CD4-positive, alpha-beta T cell treated with Interleukin-15 for 4 hours (primary cell): Measurements from ENCODE around the gene CCZ1B.
"Not testable (repeated sequence)": the region's sequence is repeated elsewhere in the genome, so short reads cannot be mapped to it uniquely, and the experiment has no call there.

ENCODE experiments used
- DNase-seq: peaks from one replicate; pipeline ENCODE4 v3.0.0-alpha.2; 2020; ENCODE audit warnings: low spot score

The CCZ1B gene

GRCh38 chr7:6831018-6831725 is 5.1 kb upstream of the CCZ1B start:
- no peak for DNase-seq

- DNase-seq = not testable (repeated sequence)
These were observed 4.0 kb upstream of the CCZ1B start for GRCh38 chr7:6830026-6830425.

- DNase-seq = not testable (repeated sequence)
These were observed 3.5 kb upstream of the CCZ1B start for GRCh38 chr7:6829616-6830015.

- DNase-seq = not testable (repeated sequence)
These were observed 1.1 kb upstream of the CCZ1B start for GRCh38 chr7:6827180-6827579.

- not testable (repeated sequence) for DNase-seq
These were observed 594 bp downstream of the CCZ1B start for GRCh38 chr7:6825236-6826125.

- DNase-seq = not testable (repeated sequence)
These were observed 4.5 kb downstream of the CCZ1B start for GRCh38 chr7:6821622-6822021.

- DNase-seq = not testable (repeated sequence)
These were observed 10.6 kb downstream of the CCZ1B start for GRCh38 chr7:6815470-6815869.

- DNase-seq = not testable (repeated sequence)
These were observed 13.1 kb downstream of the CCZ1B start for GRCh38 chr7:6813011-6813410.

GRCh38 chr7:6807959-6808358 is 18.1 kb downstream of the CCZ1B start:
- DNase-seq = not testable (repeated sequence)

GRCh38 chr7:6807393-6807918 is 18.6 kb downstream of the CCZ1B start:
- not testable (repeated sequence) for DNase-seq

GRCh38 chr7:6800331-6800730 is 25.7 kb downstream of the CCZ1B start:
- DNase-seq = not testable (repeated sequence)

GRCh38 chr7:6799887-6800286 is 26.2 kb downstream of the CCZ1B start:
- DNase-seq = not testable (repeated sequence)

- DNase-seq = not testable (repeated sequence)
These were observed 28.0 kb downstream of the CCZ1B start for GRCh38 chr7:6798047-6798446.

GRCh38 chr7:6797218-6797617 is 28.9 kb downstream of the CCZ1B start:
- not testable (repeated sequence) for DNase-seq

GRCh38 chr7:6794276-6794675 is 31.8 kb downstream of the CCZ1B start:
- not testable (repeated sequence) for DNase-seq

GRCh38 chr7:6792113-6792872 is 33.8 kb downstream of the CCZ1B start:
- DNase-seq = not testable (repeated sequence)

GRCh38 chr7:6789353-6789752 is 36.7 kb downstream of the CCZ1B start:
- not testable (repeated sequence) for DNase-seq

GRCh38 chr7:6781581-6781980 is 44.5 kb downstream of the CCZ1B start:
- DNase-seq = not testable (repeated sequence)

GRCh38 chr7:6761186-6761585 is 64.9 kb downstream of the CCZ1B start:
- not testable (repeated sequence) for DNase-seq

- DNase-seq = not testable (repeated sequence)
These were observed 72.1 kb downstream of the CCZ1B start, which contains the start of gene RSPH10B2 for GRCh38 chr7:6753964-6754363. Gene RSPH10B2 (plus strand): TSS chr7:6754103. CDS start chr7:6757678, 3,575 bp downstream.

- DNase-seq = not testable (repeated sequence)
These were observed 75.9 kb downstream of the CCZ1B start for GRCh38 chr7:6750173-6750572.

GRCh38 chr7:6749335-6749734 is 76.7 kb downstream of the CCZ1B start:
- not testable (repeated sequence) for DNase-seq
